A549 (cell line): ENCODE data around the gene PCDHA8. TPM values are rescaled to one million over a fixed set of nuclear protein-coding genes. Genes with fewer than 3 reads are reported as not detected.

Experiments
- ATAC-seq, 2 experiments: fragments of 200-7000 bp in 1 of 2; fragments of >200 bp in 1 of 2; cut with Nextera tagmentation in 1 of 2; cut with Tn5 transposase in 1 of 2; 3 replicates each; pipeline versions ENCODE4 v1.8.0 to v1.9.1; 2018 to 2020; ENCODE audit warnings: mild to moderate bottlenecking in 1 of 2, moderate library complexity in 1 of 2
- CTCF ChIA-PET: fragments of 300-600 bp; sonication (Branson Sonifier 250); formaldehyde crosslinking; extraction: SDS; loops from one replicate; lab custom pipeline; 2021; ENCODE audit warnings: antibody characterized with exemption, inconsistent platforms; lab: Yijun Ruan, JAX
- POLR2A ChIA-PET: fragments of 350-600 bp; formaldehyde crosslinking; extraction: SDS; loops from one replicate; lab custom pipeline; 2021; ENCODE audit warnings: antibody characterized with exemption, inconsistent platforms; lab: Yijun Ruan, JAX
- DNase-seq, 2 experiments: peaks; one replicate each; pipeline versions ENCODE4 v3.0.0 to v3.0.0-alpha.2; 2011 to 2016; ENCODE audit warnings: low read depth in 1 of 2, low spot score in 1 of 2
- FAIRE-seq: peaks from 2 replicates; lab custom pipeline; 2011; peaks lifted over from hg19 to GRCh38; lab: Jason Lieb, UNC
- H3K27ac ChIP-seq, 2 experiments: fragments of >200 bp; sonication (Bioruptor Twin); formaldehyde crosslinking; 3 replicates each; pipeline ENCODE4 v1.5.1; 2016 to 2017
- H3K4me1 ChIP-seq: fragments of >200 bp; sonication (Bioruptor Twin); formaldehyde crosslinking; 3 replicates; pipeline ENCODE4 v1.6.1; 2016
- H3K4me2 ChIP-seq: fragments of >200 bp; sonication (Bioruptor Twin); formaldehyde crosslinking; 3 replicates; pipeline ENCODE4 v1.6.1; 2016
- H3K4me3 ChIP-seq: fragments of >200 bp; sonication (Bioruptor Twin); formaldehyde crosslinking; 3 replicates; pipeline ENCODE4 v1.5.1; 2016
- H3K9me3 ChIP-seq: fragments of >200 bp; sonication (Bioruptor Twin); formaldehyde crosslinking; 3 replicates; pipeline ENCODE4 v1.6.1; 2016
- CBX2 ChIP-seq: fragments of 200-600 bp; sonication (generic); IDR thresholded peaks from 2 replicates; pipeline ENCODE4 v1.6.1; 2016; ENCODE audit warnings: low read depth, mild to moderate bottlenecking, borderline replicate concordance
- CHD2 ChIP-seq: fragments of 150-350 bp; IDR thresholded peaks from 2 replicates; pipeline ENCODE4 v1.6.1; 2014; ENCODE audit warnings: low read length; ENCODE audit not compliant: partially characterized antibody
- EHMT2 ChIP-seq: fragments of 200-600 bp; sonication (generic); IDR thresholded peaks from 2 replicates; pipeline ENCODE4 v1.6.1; 2016; ENCODE audit warnings: antibody characterized with exemption, low read depth, mild to moderate bottlenecking, moderate library complexity
- ESRRA ChIP-seq: fragments of 150-350 bp; IDR thresholded peaks from 2 replicates; pipeline ENCODE4 v1.6.1; 2014; ENCODE audit warnings: mild to moderate bottlenecking, low read length, borderline replicate concordance
- FOXS1 ChIP-seq: fragments of 250-450 bp; sonication (Bioruptor Pico); IDR thresholded peaks from 2 replicates; pipeline ENCODE4 v1.5.0; 2020; ENCODE audit warnings: mild to moderate bottlenecking, moderate library complexity
- HES2 ChIP-seq: fragments of >200 bp; sonication (Bioruptor Twin); formaldehyde crosslinking; IDR thresholded peaks from 2 replicates; pipeline ENCODE4 v1.6.1; 2016
- HMGXB4 ChIP-seq: fragments of 250-450 bp; sonication (Bioruptor Pico); IDR thresholded peaks from 2 replicates; pipeline ENCODE4 v1.5.0; 2021; ENCODE audit warnings: mild to moderate bottlenecking, moderate library complexity, borderline replicate concordance
- JUN ChIP-seq, 2 experiments: fragments of >200 bp; sonication (Bioruptor Twin); formaldehyde crosslinking; IDR thresholded peaks; 2 replicates in 1 of 2; 3 replicates in 1 of 2; pipeline ENCODE4 v1.6.1; 2016 to 2017
- KDM1A ChIP-seq: fragments of 200-600 bp; sonication (generic); IDR thresholded peaks from 2 replicates; pipeline ENCODE4 v1.6.1; 2016; ENCODE audit warnings: low read depth, mild to moderate bottlenecking
- MAFK ChIP-seq: fragments of 450-650 bp; IDR thresholded peaks from 2 replicates; pipeline ENCODE4 v1.6.1; 2014; ENCODE audit not compliant: partially characterized antibody
- MYC ChIP-seq: IDR thresholded peaks from 2 replicates; pipeline ENCODE4 v1.6.1; 2012; ENCODE audit warnings: mild to moderate bottlenecking, inconsistent platforms, low read length, improper control_type of control experiment, borderline replicate concordance
- RAD21 ChIP-seq, 2 experiments: fragments of >200 bp in 1 of 2; sonication (Bioruptor Twin) in 1 of 2; formaldehyde crosslinking in 1 of 2; IDR thresholded peaks in 1 of 2; conservative IDR thresholded peaks in 1 of 2; 2 replicates in 1 of 2; 3 replicates in 1 of 2; pipeline ENCODE4 v1.6.1; 2012 to 2018; ENCODE audit warnings: inconsistent platforms in 1 of 2
- SMC3 ChIP-seq: fragments of >200 bp; sonication (Bioruptor Twin); formaldehyde crosslinking; IDR thresholded peaks from 3 replicates; pipeline ENCODE4 v1.6.1; 2018; ENCODE audit warnings: inconsistent platforms
- ZC3H11A ChIP-seq: fragments of 450-650 bp; IDR thresholded peaks from 2 replicates; pipeline ENCODE4 v1.6.1; 2014; ENCODE audit warnings: antibody characterized with exemption, mild to moderate bottlenecking
- ZFP36 ChIP-seq: fragments of 450-650 bp; IDR thresholded peaks from 2 replicates; pipeline ENCODE4 v1.6.1; 2014; ENCODE audit warnings: borderline replicate concordance; ENCODE audit not compliant: partially characterized antibody
- WGBS: methylation state at CpG from one replicate; pipeline ENCODE4 v1.1.6; 2017; ENCODE audit errors: missing lambda C conversion rate; 5-methylcytosine and 5-hydroxymethylcytosine counted together
- polyA plus RNA-seq, 4 experiments: library from polyadenylated mRNA; depleted of rRNA in 3 of 4; stranded (reverse); fragments of >200 nt; fragmentation: RNase III in 1 of 4; extraction: RNeasy Plus Mini Kit Qiagen cat#74134 plus additional on column Dnase treatment in 1 of 4; gene quantifications; 2 replicates in 3 of 4; 3 replicates in 1 of 4; pipeline ENCODE4 v1.2.3, GENCODE V29; 2011 to 2017
- TF ChIP-seq, protein P1 (sequence below): fragments of >200 bp; sonication (Bioruptor Twin); formaldehyde crosslinking; IDR thresholded peaks from 3 replicates; pipeline ENCODE4 v1.6.1; 2016
- TF ChIP-seq, protein P2 (sequence below): fragments of 250-450 bp; sonication (Bioruptor Pico); IDR thresholded peaks from 2 replicates; pipeline ENCODE4 v1.5.0; 2020; ENCODE audit warnings: low read depth, mild to moderate bottlenecking, moderate library complexity

PCDHA8 gene
- polyA plus RNA-seq, 2 of the 4 experiments (the other 2 are of a cell fraction): 0.10 to 0.16 TPM

- WGBS: 87% methylated on average over 94 of the region's 94 CpGs
- H3K4me2 ChIP-seq: no peak overlapping the region
- ATAC-seq (no peak), DNase-seq (no peak), FAIRE-seq (no peak)
- H3K9me3 ChIP-seq: peaks cover 18% of the 10 kb centered on the region
- H3K4me1 ChIP-seq: no peaks in the 10 kb centered on the region
- no peak overlapping the region for H3K27ac ChIP-seq
- TF ChIP-seq JUN (IDR thresholded peaks at IDR 0.05): no peak
- TF ChIP-seq MAFK: no peak
- no peak for TF ChIP-seq CBX2
- TF ChIP-seq, all 56 proteins: peak for 0
- no peak overlapping the region for H3K4me3 ChIP-seq
- CTCF ChIA-PET: interaction anchor here (1.0 to 1.4 kb wide), 2 partner anchors 35 to 50 kb away, joined by 3 to 7 read pairs; partner anchors contain the start of genes PCDHA4 and PCDHA5
- POLR2A ChIA-PET: no interaction called here
These were observed 16.4 kb downstream of the PCDHA8 start for GRCh38 chr5:140857177-140857986.

GRCh38 chr5:140857987-140858240, 16.9 kb downstream of the PCDHA8 start:
- FAIRE-seq: no peak
- POLR2A ChIA-PET: no interaction called here
- no peak overlapping the region for H3K4me3 ChIP-seq
- CTCF ChIA-PET: no interaction called here
- no peak overlapping the region for H3K4me2 ChIP-seq
- WGBS: 77% methylated on average over 12 of the region's 22 CpGs
- no peak overlapping the region for H3K27ac ChIP-seq
- DNase-seq: no peak
- H3K4me1 ChIP-seq: no peaks in the 10 kb centered on the region
- no peak for TF ChIP-seq FOXS1 (CRISPR knock-in tag)
- no peak for TF ChIP-seq RAD21 (conservative IDR thresholded peaks at IDR 0.05 in 1 of 2, IDR thresholded peaks at IDR 0.05 in 1 of 2)
- TF ChIP-seq KDM1A: no peak
- TF ChIP-seq MYC: no peak
- no peak for TF ChIP-seq ZC3H11A
- TF ChIP-seq, protein P1, sequence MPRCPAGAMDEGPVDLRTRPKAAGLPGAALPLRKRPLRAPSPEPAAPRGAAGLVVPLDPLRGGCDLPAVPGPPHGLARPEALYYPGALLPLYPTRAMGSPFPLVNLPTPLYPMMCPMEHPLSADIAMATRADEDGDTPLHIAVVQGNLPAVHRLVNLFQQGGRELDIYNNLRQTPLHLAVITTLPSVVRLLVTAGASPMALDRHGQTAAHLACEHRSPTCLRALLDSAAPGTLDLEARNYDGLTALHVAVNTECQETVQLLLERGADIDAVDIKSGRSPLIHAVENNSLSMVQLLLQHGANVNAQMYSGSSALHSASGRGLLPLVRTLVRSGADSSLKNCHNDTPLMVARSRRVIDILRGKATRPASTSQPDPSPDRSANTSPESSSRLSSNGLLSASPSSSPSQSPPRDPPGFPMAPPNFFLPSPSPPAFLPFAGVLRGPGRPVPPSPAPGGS: no peak
- TF ChIP-seq CHD2: no peak
- no peak for TF ChIP-seq EHMT2
- TF ChIP-seq HES2: no peak
- no peak for TF ChIP-seq ESRRA
- no peak for TF ChIP-seq ZFP36
- TF ChIP-seq HMGXB4 (CRISPR knock-in tag): no peak
- TF ChIP-seq, protein P2, sequence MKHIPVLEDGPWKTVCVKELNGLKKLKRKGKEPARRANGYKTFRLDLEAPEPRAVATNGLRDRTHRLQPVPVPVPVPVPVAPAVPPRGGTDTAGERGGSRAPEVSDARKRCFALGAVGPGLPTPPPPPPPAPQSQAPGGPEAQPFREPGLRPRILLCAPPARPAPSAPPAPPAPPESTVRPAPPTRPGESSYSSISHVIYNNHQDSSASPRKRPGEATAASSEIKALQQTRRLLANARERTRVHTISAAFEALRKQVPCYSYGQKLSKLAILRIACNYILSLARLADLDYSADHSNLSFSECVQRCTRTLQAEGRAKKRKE (CRISPR knock-in tag): no peak
- no peak for TF ChIP-seq JUN (IDR thresholded peaks at IDR 0.05)
- TF ChIP-seq SMC3: no peak
- peaks cover 18% of the 10 kb centered on the region for H3K9me3 ChIP-seq
- ATAC-seq: no peak
